ENCODE measurements around the gene BTNL8. TPM values are rescaled to one million over a fixed set of nuclear protein-coding genes. Genes with fewer than 3 reads are reported as not detected.

The BTNL8 gene
- total and polyA plus RNA-seq, 2 experiments from 2014 or later: not detected

DNA sequence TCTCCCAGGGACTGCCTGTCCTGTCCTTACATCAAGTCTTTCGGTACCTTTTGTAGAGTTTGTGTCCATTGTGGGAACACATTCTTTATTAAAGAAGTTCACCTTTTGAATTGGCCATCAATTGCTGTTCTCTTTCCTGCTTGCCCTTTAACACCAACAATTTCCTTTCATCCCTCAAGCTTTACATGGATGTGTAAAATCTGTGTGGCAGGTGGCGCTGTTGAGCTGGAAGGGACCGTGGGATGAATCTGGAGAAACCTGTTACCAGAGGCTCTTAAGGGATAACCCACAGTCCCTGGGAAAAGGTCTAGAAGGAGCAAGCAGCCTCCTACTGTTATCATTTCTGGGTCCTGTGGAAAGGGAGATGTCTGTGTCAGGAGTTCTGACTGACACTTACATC lies 30.0 kb upstream of the BTNL8 start:
- no peaks in the 10 kb centered on the region for H3K9me2 ChIP-seq (ENCODE audit: insufficient read depth)
- no peak overlapping the region for H2AFZ ChIP-seq
- WGBS, 2 experiments (ENCODE audit: low coverage in 1 of 2, low lambda C conversion rate in 2 of 2, missing lambda C conversion rate in 2 of 2): 0 to 3% methylated on average over 3 of the region's 3 CpGs
- TF ChIP-seq EZH2 (IDR thresholded peaks at IDR 0.05; ENCODE audit: insufficient read depth, poor library complexity, severe bottlenecking) (no peak), EZH2phosphoT487 (IDR thresholded peaks at IDR 0.05; ENCODE audit: insufficient read depth, low read depth) (no peak)
- no peaks in the 10 kb centered on the region for H3K79me2 ChIP-seq (ENCODE audit: insufficient read depth)
- no peaks in the 10 kb centered on the region for H3K27me3 ChIP-seq (replicated peaks; ENCODE audit: insufficient read depth)
- H4K20me1 ChIP-seq (ENCODE audit: insufficient read depth): no peaks in the 10 kb centered on the region
- H3F3A ChIP-seq (ENCODE audit: insufficient read depth): no peaks in the 10 kb centered on the region; the same call in 1 of the 2 replicates
- H3K9me3 ChIP-seq (ENCODE audit: low read depth): no peaks in the 10 kb centered on the region
- H3K4me3 ChIP-seq: no peak overlapping the region
- no peaks in the 10 kb centered on the region for H3K4me1 ChIP-seq (ENCODE audit: insufficient read depth)
- no peak overlapping the region for H3K4me2 ChIP-seq (ENCODE audit: unreplicated experiment)
- no peak overlapping the region for H3K9ac ChIP-seq
- H3K36me3 ChIP-seq (ENCODE audit: low read depth): no peaks in the 10 kb centered on the region
- in situ Hi-C loops (cut with MboI): no loop called here
- DNase-seq: peak; percentile 78
- H3K27ac ChIP-seq: no peak overlapping the region

DNA sequence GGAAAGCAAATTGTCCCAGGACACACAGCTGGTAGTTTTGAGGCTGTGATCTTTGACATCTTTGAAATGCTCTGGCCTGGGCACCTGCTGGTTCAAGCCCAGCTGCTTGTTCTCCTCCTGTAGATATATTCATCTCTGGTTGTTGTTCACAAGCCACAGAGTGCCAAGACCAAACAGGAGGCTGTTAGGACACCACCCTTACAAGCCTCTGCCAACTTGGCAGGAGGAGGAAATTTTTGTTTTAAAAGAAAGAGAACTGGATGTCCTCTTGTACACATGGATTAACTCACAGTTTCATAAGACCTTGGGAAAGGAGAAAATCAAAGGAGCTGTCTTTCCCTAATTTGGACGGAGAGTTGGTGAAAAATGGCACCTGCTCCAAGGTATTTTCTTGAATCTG lies 29.4 kb upstream of the BTNL8 start:
- no peaks in the 10 kb centered on the region for H3K27me3 ChIP-seq (replicated peaks; ENCODE audit: insufficient read depth)
- H3F3A ChIP-seq (ENCODE audit: insufficient read depth): no peaks in the 10 kb centered on the region; the same call in 1 of the 2 replicates
- no peaks in the 10 kb centered on the region for H3K9me2 ChIP-seq (ENCODE audit: insufficient read depth)
- no peaks in the 10 kb centered on the region for H3K4me1 ChIP-seq (ENCODE audit: insufficient read depth)
- DNase-seq: no peak
- H2AFZ ChIP-seq: no peak overlapping the region
- 0 to 3% methylated on average over 1 of the region's 1 CpG for WGBS, 2 experiments (ENCODE audit: low coverage in 1 of 2, low lambda C conversion rate in 2 of 2, missing lambda C conversion rate in 2 of 2)
- no peaks in the 10 kb centered on the region for H3K79me2 ChIP-seq (ENCODE audit: insufficient read depth)
- no peaks in the 10 kb centered on the region for H3K9me3 ChIP-seq (ENCODE audit: low read depth)
- TF ChIP-seq EZH2 (IDR thresholded peaks at IDR 0.05; ENCODE audit: insufficient read depth, poor library complexity, severe bottlenecking) (no peak), EZH2phosphoT487 (IDR thresholded peaks at IDR 0.05; ENCODE audit: insufficient read depth, low read depth) (no peak)
- no peak overlapping the region for H3K4me3 ChIP-seq
- in situ Hi-C loops (cut with MboI): no loop called here
- no peak overlapping the region for H3K27ac ChIP-seq
- H3K36me3 ChIP-seq (ENCODE audit: low read depth): no peaks in the 10 kb centered on the region
- no peak overlapping the region for H3K9ac ChIP-seq
- H3K4me2 ChIP-seq (ENCODE audit: unreplicated experiment): no peak overlapping the region
- no peaks in the 10 kb centered on the region for H4K20me1 ChIP-seq (ENCODE audit: insufficient read depth)

- H3K4me1 ChIP-seq (ENCODE audit: insufficient read depth): no peaks in the 10 kb centered on the region
- in situ Hi-C loops (cut with MboI): no loop called here
- no peak overlapping the region for H3K27ac ChIP-seq
- WGBS, 2 experiments (ENCODE audit: low coverage in 1 of 2, low lambda C conversion rate in 2 of 2, missing lambda C conversion rate in 2 of 2): 55 to 61% methylated on average over 16 of the region's 16 CpGs
- no peaks in the 10 kb centered on the region for H3K36me3 ChIP-seq (ENCODE audit: low read depth)
- H3K4me2 ChIP-seq (ENCODE audit: unreplicated experiment): no peak overlapping the region
- no peaks in the 10 kb centered on the region for H3K27me3 ChIP-seq (replicated peaks; ENCODE audit: insufficient read depth)
- no peak overlapping the region for H3K9ac ChIP-seq
- no peaks in the 10 kb centered on the region for H4K20me1 ChIP-seq (ENCODE audit: insufficient read depth)
- no peaks in the 10 kb centered on the region for H3K9me3 ChIP-seq (ENCODE audit: low read depth)
- no peaks in the 10 kb centered on the region; the same call in 1 of the 2 replicates for H3F3A ChIP-seq (ENCODE audit: insufficient read depth)
- H3K9me2 ChIP-seq (ENCODE audit: insufficient read depth): no peaks in the 10 kb centered on the region
- H2AFZ ChIP-seq: no peak overlapping the region
- no peak overlapping the region for H3K4me3 ChIP-seq
- DNase-seq: no peak
- no peaks in the 10 kb centered on the region for H3K79me2 ChIP-seq (ENCODE audit: insufficient read depth)
- TF ChIP-seq EZH2 (IDR thresholded peaks at IDR 0.05; ENCODE audit: insufficient read depth, poor library complexity, severe bottlenecking): no peak
- TF ChIP-seq EZH2phosphoT487 (IDR thresholded peaks at IDR 0.05; ENCODE audit: insufficient read depth, low read depth): no peak
Observed at GRCh38 chr5:180870276-180871068, 28.5 kb upstream of the BTNL8 start.

DNA sequence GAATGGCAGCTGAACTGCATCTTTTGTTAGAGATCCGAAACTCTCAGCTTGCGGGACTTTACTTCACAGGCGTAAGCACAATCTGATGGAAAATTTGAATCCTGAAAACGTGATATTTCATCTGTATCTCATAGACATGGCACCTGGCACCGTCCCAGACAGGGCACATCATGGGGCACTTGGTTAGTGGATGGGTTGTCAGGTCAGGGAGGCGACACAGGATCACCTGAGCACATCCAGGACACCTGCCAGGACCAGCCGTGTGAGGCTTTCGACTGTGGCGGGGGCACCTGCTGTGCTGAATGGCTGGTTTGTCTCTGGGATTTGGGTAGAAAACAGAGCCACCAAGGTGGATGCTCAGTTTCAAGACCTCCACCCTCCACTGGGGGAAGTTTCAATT lies 26.5 kb upstream of the BTNL8 start:
- Histone ChIP-seq H3K27me3 (replicated peaks; ENCODE audit: insufficient read depth) (no peaks in the 10 kb centered on the region), H3K9ac (no peak overlapping the region), H4K20me1 (ENCODE audit: insufficient read depth) (no peaks in the 10 kb centered on the region), H3K4me3 (no peak overlapping the region), H3K4me1 (ENCODE audit: insufficient read depth) (no peaks in the 10 kb centered on the region), H2AFZ (no peak overlapping the region), H3K9me2 (ENCODE audit: insufficient read depth) (no peaks in the 10 kb centered on the region), H3F3A (ENCODE audit: insufficient read depth) (no peaks in the 10 kb centered on the region), H3K27ac (no peak overlapping the region), H3K79me2 (ENCODE audit: insufficient read depth) (no peaks in the 10 kb centered on the region), H3K36me3 (ENCODE audit: low read depth) (no peaks in the 10 kb centered on the region), H3K4me2 (ENCODE audit: unreplicated experiment) (no peak overlapping the region), H3K9me3 (ENCODE audit: low read depth) (no peaks in the 10 kb centered on the region)
- in situ Hi-C loops (cut with MboI): no loop called here
- WGBS, 2 experiments (ENCODE audit: low coverage in 1 of 2, low lambda C conversion rate in 2 of 2, missing lambda C conversion rate in 2 of 2): 68 to 83% methylated on average over 8 to 9 of the region's 9 CpGs
- TF ChIP-seq EZH2 (IDR thresholded peaks at IDR 0.05; ENCODE audit: insufficient read depth, poor library complexity, severe bottlenecking) (no peak), EZH2phosphoT487 (IDR thresholded peaks at IDR 0.05; ENCODE audit: insufficient read depth, low read depth) (no peak)
- DNase-seq: no peak
